H9 (cell line): Measurements from ENCODE around the gene SLC37A2. TPM values are rescaled to one million over a fixed set of nuclear protein-coding genes. Genes with fewer than 3 reads are reported as not detected.

Source experiments
- DNase-seq: peaks from one replicate; pipeline ENCODE4 v3.0.0-alpha.2; 2017
- H2AFZ ChIP-seq: one replicate; pipeline ENCODE4 v1.6.1; 2013; ENCODE audit warnings: mild to moderate bottlenecking, low read length, control low read depth, moderate library complexity
- H2AK5ac ChIP-seq: 2 replicates; pipeline ENCODE4 v1.6.1; 2013; ENCODE audit warnings: low read length, control low read depth, mixed read lengths; ENCODE audit not compliant: insufficient read length
- H2BK120ac ChIP-seq: one replicate; pipeline ENCODE4 v1.6.1; 2013; ENCODE audit warnings: low read depth, mild to moderate bottlenecking, low read length, control low read depth, inconsistent platforms; ENCODE audit not compliant: poor library complexity, severe bottlenecking
- H2BK12ac ChIP-seq: 2 replicates; pipeline ENCODE4 v1.6.1; 2013; ENCODE audit warnings: low read length, control low read depth, mixed read lengths, low read depth; ENCODE audit not compliant: insufficient read length
- H2BK15ac ChIP-seq: 2 replicates; pipeline ENCODE4 v1.6.1; 2013; ENCODE audit warnings: low read depth, low read length, control low read depth
- H2BK20ac ChIP-seq: one replicate; pipeline ENCODE4 v1.6.1; 2013; ENCODE audit warnings: low read depth, mild to moderate bottlenecking, low read length, control low read depth, inconsistent platforms; ENCODE audit not compliant: poor library complexity, severe bottlenecking
- H2BK5ac ChIP-seq: 2 replicates; pipeline ENCODE4 v1.6.1; 2013; ENCODE audit warnings: low read length, control low read depth, mixed read lengths; ENCODE audit not compliant: insufficient read length
- H3K14ac ChIP-seq: 2 replicates; pipeline ENCODE4 v1.6.1; 2013; ENCODE audit warnings: low read length, control low read depth; ENCODE audit not compliant: insufficient read depth
- H3K18ac ChIP-seq: 2 replicates; pipeline ENCODE4 v1.6.1; 2013; ENCODE audit warnings: low read depth, mild to moderate bottlenecking, mixed read lengths, low read length, control low read depth; ENCODE audit not compliant: insufficient read length
- H3K23ac ChIP-seq: 2 replicates; pipeline ENCODE4 v1.6.1; 2013; ENCODE audit warnings: low read length, control low read depth, mixed read lengths, low read depth; ENCODE audit not compliant: insufficient read length
- H3K23me2 ChIP-seq: 2 replicates; pipeline ENCODE4 v1.6.1; 2013; ENCODE audit warnings: low read depth, mild to moderate bottlenecking, mixed read lengths, low read length, control low read depth; ENCODE audit not compliant: insufficient read length, poor library complexity, severe bottlenecking
- H3K27ac ChIP-seq: 2 replicates; pipeline ENCODE4 v1.5.1; 2013; ENCODE audit warnings: low read length, control low read depth, mixed read lengths, low read depth; ENCODE audit not compliant: insufficient read length
- H3K27me3 ChIP-seq: 2 replicates; pipeline ENCODE4 v1.6.1; 2013; ENCODE audit warnings: low read length, control low read depth, inconsistent platforms; ENCODE audit not compliant: insufficient read depth
- H3K4ac ChIP-seq: 2 replicates; pipeline ENCODE4 v1.6.1; 2013; ENCODE audit warnings: low read depth, mild to moderate bottlenecking, control low read depth, inconsistent platforms, low read length, moderate library complexity
- H3K4me1 ChIP-seq: 2 replicates; pipeline ENCODE4 v1.6.1; 2013; ENCODE audit warnings: low read length, control low read depth, inconsistent platforms; ENCODE audit not compliant: insufficient read depth
- H3K4me2 ChIP-seq: 2 replicates; pipeline ENCODE4 v1.6.1; 2013; ENCODE audit warnings: low read length, control low read depth, mixed read lengths; ENCODE audit not compliant: insufficient read length, insufficient read depth
- H3K56ac ChIP-seq: 2 replicates; pipeline ENCODE4 v1.6.1; 2013; ENCODE audit warnings: low read depth, mild to moderate bottlenecking, mixed read lengths, low read length, control low read depth; ENCODE audit not compliant: insufficient read length
- H3K79me1 ChIP-seq: 2 replicates; pipeline ENCODE4 v1.6.1; 2013; ENCODE audit warnings: low read depth, mild to moderate bottlenecking, moderate library complexity, low read length, control low read depth, inconsistent platforms; ENCODE audit not compliant: insufficient read depth, poor library complexity, severe bottlenecking
- H3K79me2 ChIP-seq: 2 replicates; pipeline ENCODE4 v1.6.1; 2013; ENCODE audit warnings: low read length, control low read depth, inconsistent platforms; ENCODE audit not compliant: insufficient read depth
- H3K9ac ChIP-seq: 2 replicates; pipeline ENCODE4 v1.6.1; 2013; ENCODE audit warnings: low read length, control low read depth, mixed read lengths; ENCODE audit not compliant: insufficient read length; ENCODE audit errors: extremely low read depth
- H3K9me3 ChIP-seq: one replicate; pipeline ENCODE4 v1.6.1; 2013; ENCODE audit warnings: low read depth, low read length, inconsistent platforms; ENCODE audit not compliant: control insufficient read depth
- H3T11ph ChIP-seq: one replicate; pipeline ENCODE4 v1.6.1; 2013; ENCODE audit warnings: mild to moderate bottlenecking, low read length, control low read depth, inconsistent platforms
- H4K20me1 ChIP-seq: one replicate; pipeline ENCODE4 v1.6.1; 2013; ENCODE audit not compliant: control insufficient read depth, insufficient read length, insufficient read depth
- H4K5ac ChIP-seq: 2 replicates; pipeline ENCODE4 v1.6.1; 2013; ENCODE audit warnings: low read depth, mild to moderate bottlenecking, mixed read lengths, low read length, control low read depth; ENCODE audit not compliant: insufficient read length
- H4K8ac ChIP-seq: replicated peaks from 2 replicates; pipeline ENCODE4 v1.6.1; 2013; ENCODE audit warnings: low read length, control low read depth, mixed read lengths, low read depth; ENCODE audit not compliant: insufficient read length
- H4K91ac ChIP-seq: 2 replicates; pipeline ENCODE4 v1.6.1; 2013; ENCODE audit warnings: low read depth, mild to moderate bottlenecking, moderate library complexity, mixed read lengths, low read length, control low read depth; ENCODE audit not compliant: insufficient read length
- H3K27ac Mint-ChIP-seq, 3 experiments: 2 replicates in 2 of 3; 3 replicates in 1 of 3; pipeline ENCODE4 v1.8.0; 2020 to 2021; ENCODE audit warnings: mixed read lengths in 3 of 3, mild to moderate bottlenecking in 1 of 3, moderate library complexity in 1 of 3
- H3K27me3 Mint-ChIP-seq: 2 replicates; pipeline ENCODE4 v1.8.0; 2021; ENCODE audit warnings: low read depth, mild to moderate bottlenecking, moderate library complexity, mixed read lengths
- H3K36me3 Mint-ChIP-seq, 3 experiments: 2 replicates in 2 of 3; 3 replicates in 1 of 3; pipeline ENCODE4 v1.8.0; 2020 to 2021; ENCODE audit warnings: low read depth in 3 of 3, mixed read lengths in 3 of 3; ENCODE audit not compliant: insufficient read depth in 1 of 3
- H3K4me1 Mint-ChIP-seq, 2 experiments: 2 replicates each; pipeline ENCODE4 v1.8.0; 2020; ENCODE audit warnings: mixed read lengths in 2 of 2
- H3K4me3 Mint-ChIP-seq, 2 experiments: 2 replicates in 1 of 2; 3 replicates in 1 of 2; pipeline ENCODE4 v1.8.0; 2020 to 2021; ENCODE audit warnings: mild to moderate bottlenecking in 2 of 2, mixed read lengths in 2 of 2, moderate library complexity in 1 of 2
- H3K9me3 Mint-ChIP-seq, 2 experiments: 2 replicates in 1 of 2; 3 replicates in 1 of 2; pipeline ENCODE4 v1.8.0; 2020; ENCODE audit warnings: mild to moderate bottlenecking in 2 of 2, mixed read lengths in 2 of 2, moderate library complexity in 1 of 2
- WGBS: extraction: QIAGEN DNeasy Blood & Tissue Kit; methylation state at CpG from one replicate; pipeline ENCODE4 v1.1.7; 2013; ENCODE audit warnings: missing lambda C conversion rate, low lambda C conversion rate, mixed read lengths; ENCODE audit not compliant: insufficient read length; ENCODE audit errors: extremely low coverage; 5-methylcytosine and 5-hydroxymethylcytosine counted together
- total RNA-seq: library from RNA; stranded (reverse); gene quantifications from 2 replicates; pipeline ENCODE4 v1.2.1, GENCODE V29; 2021
- TF ChIP-seq, protein P1 (sequence below): fragments of 200-600 bp; sonication (generic); conservative IDR thresholded peaks from 3 replicates; pipeline ENCODE4 v1.8.0; 2021; ENCODE audit warnings: antibody characterized with exemption, mild to moderate bottlenecking

Gene SLC37A2
- total RNA-seq, 1 experiment from 2014 or later = 1.2 TPM

DNA sequence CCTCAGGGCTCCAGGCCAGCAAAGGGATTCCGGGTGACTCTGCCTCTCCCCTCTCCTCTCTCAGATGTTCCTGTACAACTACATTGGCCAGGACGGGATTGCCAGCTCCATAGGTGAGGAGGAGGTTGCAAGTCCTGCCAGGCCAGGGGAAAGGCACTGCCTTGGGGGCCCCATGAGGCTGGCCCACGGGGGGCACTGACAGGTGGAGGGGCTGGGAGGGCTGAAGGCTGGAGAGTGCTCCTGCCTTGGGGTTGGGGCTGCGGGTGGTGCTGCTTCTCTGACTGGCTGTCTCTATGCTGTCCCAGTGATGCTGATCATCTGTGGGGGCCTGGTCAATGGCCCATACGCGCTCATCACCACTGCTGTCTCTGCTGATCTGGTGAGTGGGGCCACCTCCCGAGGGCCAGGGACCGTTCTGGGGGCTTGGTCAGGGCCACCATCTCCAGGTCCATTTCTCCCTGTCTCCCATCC, 21.7 kb downstream of the SLC37A2 start:
- H3K27me3 Mint-ChIP-seq = peaks cover 10% of the 10 kb centered on the region
- no peak overlapping the region for H4K91ac ChIP-seq
- H3K4me2 ChIP-seq = no peak overlapping the region
- H3K4me1 Mint-ChIP-seq = peaks cover 3 to 6% of the 10 kb centered on the region in 2 experiments
- no peaks in the 10 kb centered on the region for H3K4me1 ChIP-seq
- WGBS = no CpG with 5 or more reads among the region's 8 CpGs
- H3K79me2 ChIP-seq = no peaks in the 10 kb centered on the region
- H3K9me3 Mint-ChIP-seq = no peaks in the 10 kb centered on the region
- H3K9ac ChIP-seq = no peak overlapping the region
- TF ChIP-seq, protein P1, sequence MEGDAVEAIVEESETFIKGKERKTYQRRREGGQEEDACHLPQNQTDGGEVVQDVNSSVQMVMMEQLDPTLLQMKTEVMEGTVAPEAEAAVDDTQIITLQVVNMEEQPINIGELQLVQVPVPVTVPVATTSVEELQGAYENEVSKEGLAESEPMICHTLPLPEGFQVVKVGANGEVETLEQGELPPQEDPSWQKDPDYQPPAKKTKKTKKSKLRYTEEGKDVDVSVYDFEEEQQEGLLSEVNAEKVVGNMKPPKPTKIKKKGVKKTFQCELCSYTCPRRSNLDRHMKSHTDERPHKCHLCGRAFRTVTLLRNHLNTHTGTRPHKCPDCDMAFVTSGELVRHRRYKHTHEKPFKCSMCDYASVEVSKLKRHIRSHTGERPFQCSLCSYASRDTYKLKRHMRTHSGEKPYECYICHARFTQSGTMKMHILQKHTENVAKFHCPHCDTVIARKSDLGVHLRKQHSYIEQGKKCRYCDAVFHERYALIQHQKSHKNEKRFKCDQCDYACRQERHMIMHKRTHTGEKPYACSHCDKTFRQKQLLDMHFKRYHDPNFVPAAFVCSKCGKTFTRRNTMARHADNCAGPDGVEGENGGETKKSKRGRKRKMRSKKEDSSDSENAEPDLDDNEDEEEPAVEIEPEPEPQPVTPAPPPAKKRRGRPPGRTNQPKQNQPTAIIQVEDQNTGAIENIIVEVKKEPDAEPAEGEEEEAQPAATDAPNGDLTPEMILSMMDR = no peak
- no peak overlapping the region for H2AFZ ChIP-seq
- H3K4me3 Mint-ChIP-seq = no peak overlapping the region
- H2AK5ac ChIP-seq = no peak overlapping the region
- H3K4ac ChIP-seq = no peak overlapping the region
- H4K20me1 ChIP-seq = no peaks in the 10 kb centered on the region
- H3K18ac ChIP-seq = no peak overlapping the region
- no peaks in the 10 kb centered on the region for H3K79me1 ChIP-seq
- H2BK15ac ChIP-seq = no peak overlapping the region
- H2BK20ac ChIP-seq = no peak overlapping the region
- H3K9me3 ChIP-seq = no peaks in the 10 kb centered on the region
- H3K27ac Mint-ChIP-seq = no peak overlapping the region
- H2BK12ac ChIP-seq = no peak overlapping the region
- no peak for DNase-seq
- no peaks in the 10 kb centered on the region for H3K27me3 ChIP-seq
- H3K36me3 Mint-ChIP-seq = peaks cover 0 to 2% (median 0%) of the 10 kb centered on the region in 3 experiments; a peak in 2 of 7 replicates
- H3T11ph ChIP-seq = no peak overlapping the region
- H3K23ac ChIP-seq = no peak overlapping the region
- no peak overlapping the region for H3K14ac ChIP-seq
- no peak overlapping the region for H4K8ac ChIP-seq
- no peak overlapping the region for H2BK5ac ChIP-seq
- H4K5ac ChIP-seq = no peak overlapping the region
- H3K56ac ChIP-seq = no peak overlapping the region
- H3K27ac ChIP-seq = no peak overlapping the region
- no peak overlapping the region for H2BK120ac ChIP-seq
- H3K23me2 ChIP-seq = no peaks in the 10 kb centered on the region
